Activated CD8-positive, alpha-beta T cell treated with anti-CD3 and anti-CD28 coated beads, Interleukin-2, amount 10 ng/mL, durations not matched to agents 7 days and 5 days (primary cell): Measurements from ENCODE around the gene BIVM. TPM values are rescaled to one million over a fixed set of nuclear protein-coding genes. Genes with fewer than 3 reads are reported as not detected.

Experiments used
- ATAC-seq: fragments of 150-1000 bp; cut with Tn5 transposase; one replicate; pipeline ENCODE4 v1.10.0; 2021; ENCODE audit warnings: moderate library complexity
- CTCF ChIA-PET: fragments of 350-600 bp; sonication (Branson Sonifier 250); formaldehyde crosslinking; loops from one replicate; lab custom pipeline; 2021; ENCODE audit warnings: antibody characterized with exemption; lab: Charles Lee
- POLR2A ChIA-PET: fragments of 350-600 bp; sonication (Branson Sonifier 250); formaldehyde crosslinking; loops from one replicate; lab custom pipeline; 2021; ENCODE audit warnings: antibody characterized with exemption; lab: Charles Lee
- DNase-seq: peaks from one replicate; pipeline ENCODE4 v3.0.0-alpha.2; 2020
- H3K27ac Mint-ChIP-seq: one replicate; pipeline ENCODE4 v1.8.0; 2021; ENCODE audit warnings: mild to moderate bottlenecking, mixed read lengths
- H3K27me3 Mint-ChIP-seq: one replicate; pipeline ENCODE4 v1.8.0; 2021; ENCODE audit warnings: low read depth, mixed read lengths
- H3K36me3 Mint-ChIP-seq: one replicate; pipeline ENCODE4 v1.8.0; 2021; ENCODE audit warnings: low read depth, mixed read lengths
- H3K4me1 Mint-ChIP-seq: one replicate; pipeline ENCODE4 v1.8.0; 2021; ENCODE audit warnings: low read depth, mixed read lengths
- H3K4me3 Mint-ChIP-seq: one replicate; pipeline ENCODE4 v1.8.0; 2021; ENCODE audit warnings: mild to moderate bottlenecking, mixed read lengths
- H3K9me3 Mint-ChIP-seq: one replicate; pipeline ENCODE4 v1.8.0; 2022; ENCODE audit warnings: mixed read lengths; ENCODE audit not compliant: insufficient read depth
- total RNA-seq, 2 experiments: library from RNA; stranded (reverse); gene quantifications; one replicate each; pipeline ENCODE4 v1.2.3, GENCODE V29; 2021

The BIVM gene
- total RNA-seq, 2 experiments from 2014 or later, result 26.9 to 27.7 TPM

DNA sequence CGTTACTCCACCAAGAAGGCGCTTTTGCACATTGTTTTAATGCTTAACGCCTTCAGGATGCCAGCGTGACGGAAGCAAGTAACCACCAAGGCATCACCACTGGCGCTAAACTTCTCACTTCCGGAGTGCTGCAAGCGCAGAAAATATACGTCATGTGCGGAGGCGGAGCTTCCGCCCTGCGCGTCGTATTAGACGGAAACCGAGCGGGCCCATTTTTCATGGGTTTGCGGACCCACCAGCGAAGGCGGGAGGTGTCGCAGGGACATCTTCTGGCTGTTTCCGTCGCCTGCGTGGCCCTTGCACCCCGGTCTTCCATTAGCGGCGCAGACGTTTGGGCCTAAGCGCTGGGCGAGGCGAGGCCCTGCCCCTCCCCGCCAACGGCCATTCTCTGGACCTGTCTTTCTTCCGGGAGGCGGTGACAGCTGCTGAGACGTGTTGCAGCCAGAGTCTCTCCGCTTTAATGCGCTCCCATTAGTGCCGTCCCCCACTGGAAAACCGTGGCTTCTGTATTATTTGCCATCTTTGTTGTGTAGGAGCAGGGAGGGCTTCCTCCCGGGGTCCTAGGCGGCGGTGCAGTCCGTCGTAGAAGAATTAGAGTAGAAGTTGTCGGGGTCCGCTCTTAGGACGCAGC, 46.8 kb downstream of the BIVM start, which contains the start of gene ERCC5:
Gene ERCC5 (plus strand): TSS at position 403 of the 631 bp plus-strand sequence. CDS start 235 bp downstream, outside the sequence.
- H3K4me3 Mint-ChIP-seq, result peak within 1 kb of the TSS; percentile 87
- no peaks in the 10 kb centered on the region for H3K27me3 Mint-ChIP-seq
- peak within 1 kb of the TSS; percentile 93 for H3K27ac Mint-ChIP-seq
- peaks cover 37% of the 10 kb centered on the region for H3K4me1 Mint-ChIP-seq
- H3K9me3 Mint-ChIP-seq, result no peaks in the 10 kb centered on the region
- CTCF ChIA-PET, result interaction anchor here (0.8 to 4.3 kb wide), 21 partner anchors 11 to 266 kb away, joined by 3 to 39 read pairs (median 5); partner anchors contain the start of gene TPP2
- peak; percentile 85 for ATAC-seq
- peak; percentile 97 for DNase-seq
- H3K36me3 Mint-ChIP-seq, result peaks cover 18% of the 10 kb centered on the region
- POLR2A ChIA-PET, result interaction anchor here (0.6 to 3.7 kb wide), 25 partner anchors 9 to 1036 kb away, joined by 3 to 98 read pairs (median 5); partner anchors contain the start of genes BIVM, POGLUT2, TEX30 and TPP2

GRCh38 chr13:102846261-102847015, 47.5 kb downstream of the BIVM start:
- Mint-ChIP-seq H3K27me3 (no peaks in the 10 kb centered on the region), H3K4me1 (peaks cover 37% of the 10 kb centered on the region), H3K36me3 (peaks cover 18% of the 10 kb centered on the region), H3K4me3 (peak overlapping the region; percentile 87), H3K27ac (peak overlapping the region; percentile 93), H3K9me3 (no peaks in the 10 kb centered on the region)
- ChIA-PET POLR2A (interaction anchor here (0.7 to 3.7 kb wide), 18 partner anchors 9 to 265 kb away, joined by 3 to 98 read pairs (median 7); partner anchors contain the start of genes BIVM, POGLUT2, TEX30 and TPP2), CTCF (interaction anchor here (0.6 to 4.3 kb wide), 17 partner anchors 10 to 267 kb away, joined by 3 to 39 read pairs (median 5); partner anchors contain the start of gene TPP2)
- ATAC-seq (peak; percentile 54), DNase-seq (peak; percentile 67)

DNA sequence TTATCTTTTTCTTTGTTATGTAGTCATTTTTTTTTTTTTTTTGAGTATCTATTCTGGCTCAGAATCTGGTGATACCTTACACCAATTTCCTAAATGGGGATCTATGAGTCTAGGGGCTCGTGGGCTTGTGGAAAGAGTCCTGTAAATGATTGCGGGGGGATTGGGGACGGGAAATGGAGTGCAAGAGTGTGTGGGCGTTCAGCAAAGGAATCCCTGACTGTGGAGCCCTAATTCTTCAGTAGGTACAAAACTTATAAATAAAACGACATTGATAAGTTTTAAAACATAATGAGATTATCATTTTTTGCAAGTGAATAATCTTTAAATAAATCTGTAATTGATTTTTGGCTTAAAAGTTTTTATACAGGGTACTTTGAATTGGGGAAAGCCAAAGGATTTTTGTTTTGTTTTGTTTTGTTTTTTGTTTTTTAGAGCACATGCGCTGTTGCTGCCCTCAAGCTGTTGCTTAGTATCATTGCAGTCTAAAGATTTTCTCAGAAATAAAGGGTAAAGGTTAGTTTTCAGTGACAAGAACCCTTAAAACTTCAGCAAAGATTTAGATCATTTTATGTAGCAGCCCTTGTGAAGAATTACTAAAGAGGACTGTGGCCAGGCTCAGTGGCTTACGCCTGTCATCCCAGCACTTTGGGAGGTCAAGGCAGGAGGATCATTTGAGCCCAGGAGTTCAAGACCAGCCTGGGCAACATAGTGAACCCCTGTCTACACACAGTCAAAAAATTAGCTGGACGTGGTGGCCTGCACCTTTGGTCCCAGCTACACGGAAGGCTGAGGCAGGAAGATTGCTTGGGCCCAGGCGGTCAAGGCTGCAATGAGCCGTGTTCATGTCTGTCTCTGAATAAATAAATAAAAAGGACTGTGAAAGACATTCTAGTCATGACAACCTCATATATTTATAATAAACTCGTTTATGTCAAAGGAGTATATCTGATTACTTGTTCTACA, 48.6 kb downstream of the BIVM start:
- peak overlapping the region; percentile 93 for H3K27ac Mint-ChIP-seq
- H3K4me1 Mint-ChIP-seq, result peaks cover 39% of the 10 kb centered on the region
- CTCF ChIA-PET, result interaction anchor here (0.7 to 4.3 kb wide), 15 partner anchors 8 to 266 kb away, joined by 3 to 39 read pairs (median 3); partner anchors contain the start of gene TPP2
- peak overlapping the region; percentile 87 for H3K4me3 Mint-ChIP-seq
- no peaks in the 10 kb centered on the region for H3K9me3 Mint-ChIP-seq
- POLR2A ChIA-PET, result interaction anchor here (1.1 to 3.7 kb wide), 6 partner anchors 74 to 251 kb away, joined by 3 to 98 read pairs (median 10); partner anchors contain the start of genes TEX30 and TPP2
- no peak for ATAC-seq
- peaks cover 24% of the 10 kb centered on the region for H3K36me3 Mint-ChIP-seq
- no peak for DNase-seq
- no peaks in the 10 kb centered on the region for H3K27me3 Mint-ChIP-seq

GRCh38 chr13:102848956-102849355, 50.0 kb downstream of the BIVM start:
- Mint-ChIP-seq H3K27ac (no peak overlapping the region), H3K27me3 (no peaks in the 10 kb centered on the region), H3K4me3 (no peak overlapping the region), H3K36me3 (peaks cover 29% of the 10 kb centered on the region), H3K9me3 (no peaks in the 10 kb centered on the region), H3K4me1 (peaks cover 39% of the 10 kb centered on the region)
- ATAC-seq (no peak), DNase-seq (no peak)
- CTCF ChIA-PET, result interaction anchor here (1.1 to 2.1 kb wide), 5 partner anchors 22 to 257 kb away, joined by 3 to 17 read pairs (median 5); no protein-coding TSS in a partner anchor
- POLR2A ChIA-PET, result no interaction called here

- no peak for ATAC-seq
Measured at GRCh38 chr13:102852556-102852955, 53.6 kb downstream of the BIVM start.

DNA sequence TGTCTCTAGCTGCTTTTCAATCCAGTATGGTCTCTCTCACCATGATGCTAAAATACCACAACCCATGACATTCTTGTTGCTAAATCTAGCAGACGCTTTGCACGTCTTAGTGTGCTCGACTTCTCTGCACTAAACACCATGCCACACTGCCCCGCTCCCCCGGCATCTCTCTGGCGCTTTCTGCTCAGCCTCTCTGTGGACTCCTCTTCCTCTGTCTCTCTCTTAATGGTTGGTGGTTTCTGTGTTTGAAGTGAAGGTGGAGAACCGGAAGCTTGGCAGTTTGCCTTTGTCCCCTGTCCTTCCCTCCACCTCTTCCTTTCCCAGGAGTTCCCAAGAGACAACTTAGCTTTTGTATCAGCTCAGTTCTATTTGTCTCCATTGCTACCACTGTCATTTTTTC, 55.8 kb downstream of the BIVM start:
- no peak for ATAC-seq
- H3K36me3 Mint-ChIP-seq, result peaks cover 52% of the 10 kb centered on the region
- POLR2A ChIA-PET, result interaction anchor here (1.2 kb wide), 1 partner anchor 9 kb away, joined by 7 read pairs; the partner anchor contains the start of gene ERCC5
- no peaks in the 10 kb centered on the region for H3K27me3 Mint-ChIP-seq
- H3K4me1 Mint-ChIP-seq, result peaks cover 19% of the 10 kb centered on the region
- H3K9me3 Mint-ChIP-seq, result no peaks in the 10 kb centered on the region
- peak overlapping the region; percentile 46 for H3K27ac Mint-ChIP-seq
- H3K4me3 Mint-ChIP-seq, result no peak overlapping the region
- CTCF ChIA-PET, result interaction anchor here (2.4 kb wide), 2 partner anchors 16 to 262 kb away, joined by 7 to 12 read pairs; no protein-coding TSS in a partner anchor
- DNase-seq, result no peak

More at GRCh38 chr13:102852556-102852955, 53.6 kb downstream of the BIVM start:
- Mint-ChIP-seq H3K4me1 (peaks cover 36% of the 10 kb centered on the region), H3K9me3 (no peaks in the 10 kb centered on the region), H3K36me3 (peaks cover 46% of the 10 kb centered on the region), H3K27me3 (no peaks in the 10 kb centered on the region), H3K4me3 (no peak overlapping the region), H3K27ac (no peak overlapping the region)
- no peak for DNase-seq
- ChIA-PET CTCF (no interaction called here), POLR2A (no interaction called here)

- CTCF ChIA-PET, result interaction anchor here (1.0 to 2.4 kb wide), 4 partner anchors 10 to 264 kb away, joined by 3 to 15 read pairs (median 6); no protein-coding TSS in a partner anchor
- Mint-ChIP-seq H3K9me3 (no peaks in the 10 kb centered on the region), H3K27me3 (no peaks in the 10 kb centered on the region), H3K27ac (no peak overlapping the region), H3K4me1 (peaks cover 8% of the 10 kb centered on the region), H3K4me3 (no peak overlapping the region), H3K36me3 (peaks cover 61% of the 10 kb centered on the region)
- DNase-seq, result no peak
- no peak for ATAC-seq
- POLR2A ChIA-PET, result interaction anchor here (1.1 kb wide), 1 partner anchor 11 kb away, joined by 3 read pairs; no protein-coding TSS in a partner anchor
Measured at GRCh38 chr13:102856557-102856956, 57.6 kb downstream of the BIVM start.

DNA sequence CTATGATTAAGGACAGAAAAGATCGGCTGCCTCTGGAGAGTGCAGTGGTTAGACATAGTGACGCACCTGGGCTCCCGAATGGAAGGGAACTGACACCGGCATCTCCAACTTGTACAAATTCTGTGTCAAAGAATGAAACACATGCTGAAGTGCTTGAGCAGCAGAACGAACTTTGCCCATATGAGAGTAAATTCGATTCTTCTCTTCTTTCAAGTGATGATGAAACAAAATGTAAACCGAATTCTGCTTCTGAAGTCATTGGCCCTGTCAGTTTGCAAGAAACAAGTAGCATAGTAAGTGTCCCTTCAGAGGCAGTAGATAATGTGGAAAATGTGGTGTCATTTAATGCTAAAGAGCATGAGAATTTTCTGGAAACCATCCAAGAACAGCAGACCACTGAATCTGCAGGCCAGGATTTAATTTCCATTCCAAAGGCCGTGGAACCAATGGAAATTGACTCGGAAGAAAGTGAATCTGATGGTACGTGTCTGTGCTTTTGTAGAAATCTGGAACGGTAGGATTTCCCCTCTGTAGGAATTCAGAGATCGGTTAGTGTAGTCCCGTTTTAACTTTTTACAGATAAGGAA, 63.8 kb downstream of the BIVM start:
- Mint-ChIP-seq H3K27ac (no peak overlapping the region), H3K4me1 (no peaks in the 10 kb centered on the region), H3K36me3 (peaks cover 67% of the 10 kb centered on the region), H3K9me3 (no peaks in the 10 kb centered on the region), H3K4me3 (no peak overlapping the region), H3K27me3 (no peaks in the 10 kb centered on the region)
- ChIA-PET CTCF (no interaction called here), POLR2A (no interaction called here)
- no peak for DNase-seq
- ATAC-seq, result no peak

DNA sequence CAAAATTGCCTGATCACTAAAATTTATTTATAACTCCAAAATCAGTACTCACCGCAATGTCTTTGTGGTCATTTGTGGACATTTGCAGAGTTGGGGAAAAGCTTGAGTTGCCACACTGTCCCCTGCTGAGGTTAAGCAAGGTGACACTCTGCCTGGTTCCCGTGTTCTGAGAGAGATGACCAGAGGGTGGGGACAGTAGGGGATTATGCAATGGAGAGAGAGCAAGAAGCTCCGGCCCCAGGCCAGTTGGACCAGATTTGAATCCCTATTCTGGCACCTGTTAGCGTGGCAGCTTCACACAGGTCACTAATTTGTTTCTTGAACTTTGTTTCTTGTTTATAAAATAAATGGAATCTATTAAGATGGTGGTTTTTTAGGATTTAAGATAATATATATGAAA, 64.7 kb downstream of the BIVM start:
- DNase-seq (no peak), ATAC-seq (no peak)
- no peak overlapping the region for H3K27ac Mint-ChIP-seq
- ChIA-PET POLR2A (no interaction called here), CTCF (interaction anchor here (1.1 kb wide), 1 partner anchor 272 kb away, joined by 3 read pairs; no protein-coding TSS in a partner anchor)
- peaks cover 67% of the 10 kb centered on the region for H3K36me3 Mint-ChIP-seq
- no peaks in the 10 kb centered on the region for H3K27me3 Mint-ChIP-seq
- no peaks in the 10 kb centered on the region for H3K9me3 Mint-ChIP-seq
- no peaks in the 10 kb centered on the region for H3K4me1 Mint-ChIP-seq
- no peak overlapping the region for H3K4me3 Mint-ChIP-seq

DNA sequence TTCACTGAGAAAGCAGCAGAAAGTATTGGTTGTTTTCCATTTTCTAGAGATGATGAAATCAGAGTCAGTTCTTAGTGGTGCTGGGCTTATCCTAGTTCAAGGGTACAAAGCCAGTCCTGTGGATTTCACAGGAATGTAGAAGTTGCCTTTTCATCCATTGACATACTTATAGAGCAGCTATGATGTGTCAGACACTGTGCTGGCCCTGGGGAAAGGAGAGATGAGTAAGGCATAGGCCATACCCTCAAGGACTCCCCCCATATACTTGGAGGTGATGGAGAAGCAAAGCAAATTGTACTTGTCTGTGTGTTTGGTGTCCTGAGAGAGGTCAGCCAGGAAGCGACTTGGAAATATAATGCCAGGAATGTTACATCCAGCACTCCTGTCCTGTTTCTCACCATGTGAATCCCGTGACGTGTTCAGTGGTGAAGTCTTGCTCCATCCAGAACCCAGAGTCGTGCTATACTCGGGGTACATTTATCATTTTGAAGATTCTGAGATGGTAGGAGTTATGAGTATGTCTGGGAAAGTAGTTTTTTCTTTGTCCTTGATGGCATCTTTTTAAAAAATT, 69.5 kb downstream of the BIVM start:
- DNase-seq, result no peak
- CTCF ChIA-PET, result no interaction called here
- H3K27ac Mint-ChIP-seq, result no peak overlapping the region

More for the DNA sequence above, 69.5 kb downstream of the BIVM start:
- Mint-ChIP-seq H3K4me3 (no peak overlapping the region), H3K27me3 (no peaks in the 10 kb centered on the region), H3K4me1 (peaks cover 23% of the 10 kb centered on the region), H3K9me3 (no peaks in the 10 kb centered on the region), H3K36me3 (peaks cover 66% of the 10 kb centered on the region)
- no peak for ATAC-seq
- POLR2A ChIA-PET, result no interaction called here
